GM19397 (cell line): ENCODE measurements around the gene AJAP1.

ENCODE experiments used
- ATAC-seq: cut with Tn5 transposase; IDR thresholded peaks from one replicate; pipeline ENCODE4 v1.9.1; 2021; ENCODE audit warnings: mild to moderate bottlenecking, moderate library complexity; ENCODE audit not compliant: unreplicated experiment

Gene AJAP1

DNA sequence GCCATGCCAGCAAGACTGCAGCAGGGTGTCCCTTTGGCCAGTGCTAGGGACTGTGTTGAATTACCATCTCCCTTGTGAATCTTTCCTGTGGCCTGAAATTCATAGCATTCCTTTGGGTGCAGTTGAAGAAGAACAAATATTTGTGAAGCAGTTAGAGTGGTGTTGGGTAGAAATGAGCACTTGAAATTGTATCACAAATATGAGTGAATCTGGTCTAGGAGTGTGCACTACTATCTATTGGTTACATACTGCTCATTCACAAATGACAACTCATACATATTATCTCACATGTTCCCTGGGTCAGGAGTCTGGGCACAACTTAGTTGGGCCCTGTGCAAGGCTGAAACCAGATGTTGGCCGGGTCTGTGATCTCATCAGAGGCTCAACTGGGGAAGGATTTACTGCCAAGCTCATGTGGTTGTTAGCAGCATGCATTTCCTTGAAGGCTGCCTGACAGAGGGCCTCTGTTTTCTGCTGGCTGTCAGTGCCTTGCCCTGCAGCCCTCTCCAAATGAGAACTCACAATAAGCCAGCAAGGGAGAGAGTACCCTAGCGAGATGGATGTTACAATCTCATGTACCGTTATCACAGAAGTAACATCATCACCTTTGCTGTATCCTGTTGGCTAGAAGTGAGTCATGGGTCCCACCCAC, 23.8 kb downstream of the AJAP1 start:
- ATAC-seq: no peak

DNA sequence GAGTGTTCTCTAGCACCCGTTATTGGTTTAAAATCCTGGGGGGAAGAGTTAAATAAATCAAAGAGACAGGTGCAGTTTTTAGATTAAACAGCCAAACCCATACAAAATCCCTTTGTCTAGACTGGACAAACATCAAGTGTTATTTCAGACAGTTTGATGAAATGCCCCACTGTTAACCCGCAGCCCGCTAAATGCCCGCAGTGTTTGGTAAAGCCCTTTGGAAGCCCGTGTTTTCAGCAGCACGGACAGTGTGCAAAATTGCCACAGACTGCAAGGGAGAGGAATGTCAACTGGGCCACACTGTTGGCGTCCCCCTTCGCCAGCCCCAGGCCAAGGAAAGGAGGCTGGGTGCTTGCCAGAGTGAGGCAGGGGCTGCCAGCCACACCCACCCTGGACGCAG, 26.6 kb downstream of the AJAP1 start:
- ATAC-seq: no peak

DNA sequence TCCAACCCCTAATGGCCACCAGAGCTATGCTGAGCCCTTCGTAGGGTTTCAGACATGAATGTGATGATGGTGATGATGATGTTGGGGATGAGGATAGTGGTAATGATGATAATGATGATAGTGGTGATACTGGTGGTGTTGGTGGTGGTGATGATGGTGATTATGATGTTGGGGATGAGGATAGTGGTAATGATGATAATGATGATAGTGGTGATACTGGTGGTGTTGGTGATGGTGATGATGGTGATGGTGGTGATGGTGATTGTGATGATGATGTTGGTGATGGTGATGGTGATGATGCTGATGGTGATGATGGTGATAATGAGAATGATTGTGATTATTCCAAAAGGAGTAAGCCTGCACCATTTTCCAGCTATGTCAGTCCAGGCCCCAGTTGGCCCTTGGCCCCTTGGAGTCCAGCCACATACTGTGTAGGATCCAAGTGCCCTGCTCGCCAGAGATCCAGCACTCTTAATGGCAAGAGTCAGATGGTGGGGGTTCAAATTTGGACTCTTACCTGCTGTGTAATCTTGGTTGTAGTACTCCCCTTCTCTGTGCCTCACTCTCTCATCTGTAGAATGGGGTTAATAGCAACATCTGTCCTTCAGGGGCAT, 28.3 kb downstream of the AJAP1 start:
- ATAC-seq: no peak

DNA sequence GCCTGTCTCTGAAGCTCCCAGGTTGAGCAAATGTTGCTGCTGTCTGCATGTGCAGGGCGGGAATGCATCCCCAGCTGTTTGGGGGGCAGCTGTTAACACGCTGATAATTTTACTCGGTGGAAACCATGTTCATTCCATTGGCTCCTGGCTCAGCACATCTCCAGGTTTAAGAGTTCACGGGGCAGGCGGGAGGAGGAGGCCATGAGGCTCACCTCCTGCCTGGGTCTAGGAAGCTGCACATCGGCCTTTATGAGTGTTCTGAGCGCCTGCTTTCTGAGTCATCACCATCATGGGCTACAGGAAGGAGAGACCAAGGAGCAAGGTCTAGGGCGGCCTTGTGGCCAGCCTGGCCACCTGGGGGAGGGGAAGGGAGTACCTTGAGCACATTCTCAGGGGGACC, 29.7 kb downstream of the AJAP1 start:
- no peak for ATAC-seq

DNA sequence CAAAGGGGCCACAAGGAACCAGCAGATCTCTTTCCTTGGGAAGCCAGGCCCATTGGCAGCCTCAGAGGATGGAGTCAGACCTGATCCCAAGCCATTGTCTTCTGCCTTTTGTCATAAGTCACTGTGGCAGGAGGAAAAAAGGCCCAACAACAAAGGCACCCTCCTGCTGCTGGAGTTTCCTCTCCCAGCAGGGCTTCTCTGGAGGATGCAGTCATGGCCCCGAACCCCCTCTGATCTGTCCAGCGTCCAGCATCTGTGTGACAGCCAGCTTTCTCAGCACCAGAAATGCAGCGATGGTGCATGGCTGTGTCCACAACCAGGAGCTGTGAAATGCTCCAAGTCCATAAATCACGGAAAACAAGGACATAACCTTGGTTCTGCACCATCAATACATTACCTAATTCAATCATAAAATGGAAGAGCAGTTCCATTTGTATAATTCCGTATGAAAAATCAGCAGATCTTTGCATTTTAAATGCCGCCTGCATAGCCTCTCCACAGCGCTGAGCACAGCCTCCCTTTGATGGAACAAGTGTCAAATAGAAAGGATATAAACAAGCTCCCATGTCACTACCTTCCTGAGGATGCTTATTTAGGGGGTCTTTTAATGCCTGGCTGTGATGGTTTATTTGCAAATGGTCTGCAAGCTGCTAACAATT, 30.6 kb downstream of the AJAP1 start:
- ATAC-seq: no peak

DNA sequence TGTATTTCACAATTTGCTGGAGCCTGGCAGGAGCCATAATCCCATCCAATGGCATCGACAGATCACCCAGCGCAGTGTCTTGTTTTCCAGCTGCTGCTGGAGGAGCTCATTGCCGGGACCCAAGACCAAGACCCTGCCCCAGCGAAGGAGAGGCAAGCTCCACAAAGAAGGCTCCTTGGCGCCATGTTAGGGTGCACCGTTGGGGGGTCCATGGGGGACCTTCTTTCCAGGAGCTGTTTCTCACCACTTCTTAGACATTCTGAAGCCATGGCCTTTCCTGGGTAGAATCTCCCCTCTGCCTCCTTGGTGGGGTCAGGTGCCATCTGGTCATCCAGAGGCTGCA, 31.1 kb downstream of the AJAP1 start:
- no peak for ATAC-seq

DNA sequence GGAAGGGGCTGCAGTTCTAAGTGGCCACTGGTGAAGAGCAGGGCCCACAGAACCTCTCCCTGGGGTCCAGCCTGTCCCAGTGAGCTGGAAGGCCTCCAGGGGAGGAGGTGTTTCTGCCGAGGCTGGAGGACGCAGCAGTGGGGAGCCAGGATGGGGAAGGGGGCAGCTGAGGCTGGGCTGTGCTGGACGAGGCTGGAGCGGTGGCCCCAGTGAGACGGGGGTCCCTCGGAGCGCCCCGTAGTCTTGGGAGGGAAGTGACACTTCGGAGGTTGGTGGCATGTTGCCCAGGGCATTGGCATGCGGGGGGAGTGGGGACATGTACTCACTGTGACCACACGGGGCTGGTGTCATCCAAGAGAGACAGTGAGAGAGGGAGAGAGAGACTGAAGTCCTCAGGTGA, 33.5 kb downstream of the AJAP1 start:
- ATAC-seq: no peak

DNA sequence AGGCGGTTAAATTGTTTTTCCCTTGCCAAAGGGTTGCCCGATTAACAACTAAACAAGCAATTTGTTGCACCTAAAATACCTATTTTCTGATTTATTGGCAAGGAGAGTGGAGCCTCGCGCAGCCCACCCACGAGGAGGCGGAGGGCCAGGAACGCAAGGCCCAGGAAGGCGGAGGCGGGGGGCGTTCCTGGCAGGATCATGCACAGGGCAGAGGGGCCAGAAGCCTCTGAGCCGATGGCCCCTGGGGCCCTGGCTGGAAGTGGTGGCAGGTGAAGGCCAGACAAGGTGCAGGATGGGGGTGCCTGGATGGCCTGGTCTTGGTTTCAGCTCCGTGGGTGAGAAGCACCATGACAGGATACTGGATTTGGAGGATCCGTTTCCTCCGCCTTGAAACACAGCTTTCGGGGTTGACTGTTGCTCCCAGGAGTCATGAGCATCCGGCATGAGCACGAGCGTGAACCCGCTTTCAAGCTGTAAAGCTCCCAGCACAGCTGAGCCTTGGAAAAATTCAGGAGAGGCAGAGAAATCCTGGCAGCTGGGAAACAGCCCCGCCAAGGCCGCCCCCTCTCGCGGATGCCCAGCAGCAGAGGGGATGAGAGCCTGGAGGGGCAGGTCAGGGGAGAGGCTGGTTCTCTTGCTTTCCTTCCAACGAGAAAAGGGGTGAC, 35.0 kb downstream of the AJAP1 start:
- ATAC-seq: no peak

DNA sequence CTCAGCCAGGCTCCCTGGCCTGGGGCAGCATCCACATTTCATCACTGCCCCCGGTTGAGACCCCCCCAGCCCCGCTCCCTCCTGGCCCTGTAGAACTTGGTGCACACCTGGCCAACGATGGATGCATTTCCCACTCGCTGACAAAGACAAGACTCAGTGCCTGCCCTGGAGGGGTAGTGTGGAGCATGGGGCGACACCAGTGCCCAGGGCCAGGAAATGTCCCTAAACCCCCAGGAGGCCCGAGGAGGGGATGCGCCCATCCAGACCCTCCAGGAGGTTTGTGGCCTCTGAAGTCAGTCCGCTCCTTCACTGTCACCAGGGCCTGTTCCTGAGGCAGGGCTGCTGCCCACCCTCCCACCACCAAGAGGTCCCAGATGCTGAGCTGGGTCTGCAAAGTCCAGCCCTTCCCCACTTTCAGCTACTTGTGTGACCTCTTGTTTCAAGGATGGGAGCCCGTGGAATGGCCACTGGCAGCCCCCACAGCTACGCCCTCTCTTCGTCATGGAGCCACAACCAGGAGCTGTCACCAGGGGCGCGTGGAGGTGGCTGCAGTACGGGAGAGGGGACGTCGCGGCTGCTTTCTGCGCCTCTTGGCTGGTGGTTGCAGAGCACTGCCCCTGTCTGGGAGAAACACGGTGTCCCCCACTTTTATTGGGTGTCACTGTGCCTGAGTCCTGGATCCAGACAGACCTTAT, 35.7 kb downstream of the AJAP1 start:
- ATAC-seq: no peak

DNA sequence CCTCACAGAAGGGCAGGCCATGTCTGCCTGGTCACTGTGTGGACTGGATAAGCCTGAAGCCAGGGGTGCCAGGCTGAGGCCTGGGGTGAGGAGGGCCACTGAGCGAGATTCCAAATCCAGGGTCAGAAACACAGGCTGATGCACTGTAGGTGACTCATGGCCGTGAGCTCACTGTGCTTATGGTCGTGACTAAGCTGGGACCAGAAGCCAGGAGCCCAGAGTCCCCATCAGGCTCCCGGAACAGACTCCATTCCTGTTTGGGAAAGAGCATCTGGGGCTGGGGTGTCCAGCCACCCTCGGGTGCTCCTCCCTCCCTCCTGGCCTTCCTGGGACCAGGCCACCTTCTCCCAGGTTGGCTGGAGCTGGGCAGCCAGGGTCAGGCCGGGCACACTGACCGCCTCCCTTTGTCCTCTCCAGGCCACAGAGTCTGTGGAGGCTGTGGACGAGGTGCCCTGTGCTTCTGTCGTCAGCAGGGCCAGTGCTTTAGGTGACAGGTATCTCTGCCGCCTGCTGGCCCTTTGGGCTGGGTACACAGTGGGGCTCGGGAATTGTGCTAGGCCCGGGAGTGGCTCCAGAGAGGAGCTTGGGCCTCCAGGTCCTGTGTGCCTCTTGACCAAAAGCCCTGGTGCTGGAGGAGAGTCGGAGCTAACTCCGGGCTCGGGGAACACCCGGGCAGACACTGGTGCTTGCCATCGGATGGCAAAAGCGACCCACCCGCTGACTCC, 36.7 kb downstream of the AJAP1 start:
- no peak for ATAC-seq

DNA sequence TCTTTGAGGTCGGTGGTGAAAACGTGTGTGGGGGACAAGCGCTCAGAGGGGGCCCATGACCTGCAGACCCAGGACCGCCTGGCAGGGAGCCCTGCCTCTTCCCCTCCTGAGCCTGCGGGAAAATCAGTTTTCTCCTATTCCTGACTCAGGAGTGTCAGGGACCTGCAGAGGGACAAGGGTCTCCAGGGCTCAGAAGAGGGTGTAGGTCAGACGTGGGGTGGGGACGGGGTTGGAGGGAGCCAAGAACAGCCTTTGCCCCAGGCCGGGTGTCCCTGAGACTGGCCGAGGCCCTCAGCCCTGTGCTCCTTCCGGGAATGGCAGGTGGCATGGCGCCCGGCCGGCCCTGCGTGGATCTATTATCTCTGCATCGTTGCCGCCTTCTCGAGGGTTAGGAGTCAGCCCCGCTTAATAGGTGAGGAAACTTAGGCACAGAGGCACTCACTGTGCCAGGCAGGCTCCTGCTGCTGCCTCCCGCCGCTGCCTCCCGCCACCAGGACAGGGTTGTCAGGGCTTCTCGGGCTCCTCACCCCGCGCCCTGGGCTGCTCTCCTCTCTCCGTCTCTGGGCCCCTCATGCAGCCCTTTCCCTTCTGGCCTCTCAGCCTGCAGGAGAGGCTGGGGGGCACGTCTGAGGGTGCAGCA, 37.5 kb downstream of the AJAP1 start:
- no peak for ATAC-seq

DNA sequence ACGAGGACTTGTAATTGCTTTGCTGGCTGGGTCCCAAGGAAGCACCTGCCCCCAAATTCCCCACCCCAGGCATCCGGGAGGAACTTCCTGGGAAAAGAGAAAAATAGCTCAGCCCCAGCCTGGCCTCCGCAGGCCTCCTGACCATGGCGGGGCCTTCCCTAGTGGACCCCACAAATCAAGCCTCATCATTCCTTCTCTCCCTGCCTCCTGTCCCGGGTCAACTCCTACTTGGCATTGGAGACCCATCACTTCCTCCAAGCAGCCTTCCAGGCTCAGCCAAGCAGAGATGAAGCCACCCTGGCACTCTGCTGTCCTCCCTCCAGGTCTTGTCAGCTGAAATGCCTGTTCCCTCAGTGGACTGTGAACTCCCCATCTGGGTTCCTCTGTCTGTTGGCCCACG, 38.0 kb downstream of the AJAP1 start:
- ATAC-seq: no peak

DNA sequence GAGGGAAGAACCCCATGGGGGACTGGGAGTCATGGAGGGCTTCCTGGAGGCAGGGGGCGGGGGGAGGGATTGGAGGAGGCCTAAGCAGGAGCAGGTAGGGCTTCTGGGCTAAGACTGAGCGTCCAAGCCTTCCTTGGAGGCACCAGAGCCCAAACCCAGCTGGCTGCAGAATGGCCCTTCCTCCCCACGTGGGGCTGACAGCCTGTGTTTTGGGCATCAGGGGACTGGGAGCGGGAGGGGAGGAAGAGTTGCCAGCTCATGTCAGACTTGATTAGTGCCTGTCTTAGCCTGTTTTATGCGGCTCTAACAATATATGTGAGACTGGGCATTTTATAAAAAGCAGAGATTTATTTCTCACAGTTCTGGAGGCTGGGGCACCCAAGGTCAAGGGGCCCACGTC, 38.9 kb downstream of the AJAP1 start:
- ATAC-seq: no peak

DNA sequence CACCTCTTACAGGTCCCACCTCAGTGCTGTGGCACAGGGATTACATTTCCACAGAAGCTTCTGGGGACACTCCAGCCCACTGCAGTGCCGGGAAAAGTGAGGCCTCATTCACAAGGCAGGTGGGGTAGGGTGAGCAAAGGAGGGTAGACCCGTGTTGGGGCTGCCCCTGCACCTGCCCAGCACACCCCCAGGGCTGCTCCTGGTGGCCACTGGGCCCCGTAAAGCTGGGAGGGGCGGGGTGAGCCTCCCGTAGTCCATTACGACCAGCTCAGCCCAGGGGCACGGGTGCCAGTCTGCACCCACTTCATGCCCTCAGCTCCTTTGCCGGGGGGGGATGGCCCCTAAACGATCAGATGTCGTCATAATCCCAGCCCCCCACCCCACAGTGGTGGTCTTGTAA, 39.5 kb downstream of the AJAP1 start:
- ATAC-seq: no peak

DNA sequence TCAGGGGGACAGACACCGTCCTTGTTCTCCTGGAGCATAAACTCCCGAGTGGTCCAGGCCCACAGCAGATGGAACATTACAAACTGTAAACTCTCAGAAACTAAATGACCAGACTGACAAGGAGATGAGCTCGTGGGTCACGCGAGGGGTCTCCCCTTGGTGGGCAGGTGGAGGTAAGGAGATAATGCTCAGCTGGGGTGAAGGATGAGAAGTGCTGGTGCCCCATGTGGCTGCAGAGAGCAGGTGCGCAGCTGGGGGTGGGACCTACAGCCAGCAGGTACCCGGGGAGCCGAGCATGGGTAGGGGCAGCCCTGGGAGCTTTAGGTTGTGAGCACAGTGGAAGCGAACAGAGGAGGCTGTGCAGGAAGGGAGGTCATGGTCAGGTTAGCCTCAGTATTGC, 40.1 kb downstream of the AJAP1 start:
- ATAC-seq: no peak

DNA sequence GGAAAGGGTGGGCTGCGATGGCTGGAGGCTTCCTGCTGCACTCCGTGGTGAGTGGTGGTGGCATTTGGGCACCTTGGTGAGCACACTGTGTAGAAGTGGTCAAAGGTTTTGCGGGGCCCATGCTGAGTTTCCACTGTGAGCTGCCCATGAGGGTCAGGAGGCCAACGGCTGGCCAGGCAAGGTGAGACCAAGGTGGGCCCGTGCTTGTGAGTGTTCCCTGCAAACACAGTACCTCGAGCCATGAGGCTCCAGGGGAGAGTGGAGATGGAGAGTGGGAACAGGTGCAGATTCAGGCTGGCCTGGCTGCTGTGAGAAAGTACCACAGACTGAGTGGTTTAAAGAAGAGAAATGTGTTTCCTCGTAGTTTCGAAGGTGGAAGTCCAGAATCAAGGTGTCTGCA, 40.8 kb downstream of the AJAP1 start:
- no peak for ATAC-seq

DNA sequence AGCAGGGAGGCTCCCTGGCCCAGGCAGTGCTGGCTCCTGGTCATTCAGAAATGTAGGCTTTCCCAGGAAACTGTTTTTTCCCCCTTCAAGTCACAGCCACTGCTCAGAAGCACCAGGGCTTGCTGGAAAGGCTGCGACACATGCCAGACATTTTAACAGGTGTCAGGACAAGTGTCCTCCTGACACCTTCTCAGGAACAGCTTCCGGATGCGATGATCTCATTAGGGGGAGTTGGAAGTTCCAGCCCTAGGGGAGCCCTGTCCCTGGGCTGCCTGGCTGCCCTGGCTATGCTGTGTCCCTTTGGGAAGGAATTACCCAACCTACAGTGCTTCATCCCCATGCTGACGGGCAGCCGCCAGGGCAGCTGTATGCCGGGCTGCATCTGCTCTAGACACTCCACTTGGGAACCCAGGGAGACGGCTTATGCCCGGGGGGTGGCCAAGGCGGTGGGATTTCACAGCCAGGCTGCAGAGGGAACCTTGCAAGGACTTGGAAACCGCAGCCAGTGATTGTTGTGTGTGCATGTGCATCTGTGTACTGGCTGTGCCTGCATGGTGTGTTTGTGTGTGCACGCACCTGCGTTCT, 41.8 kb downstream of the AJAP1 start:
- ATAC-seq: no peak

DNA sequence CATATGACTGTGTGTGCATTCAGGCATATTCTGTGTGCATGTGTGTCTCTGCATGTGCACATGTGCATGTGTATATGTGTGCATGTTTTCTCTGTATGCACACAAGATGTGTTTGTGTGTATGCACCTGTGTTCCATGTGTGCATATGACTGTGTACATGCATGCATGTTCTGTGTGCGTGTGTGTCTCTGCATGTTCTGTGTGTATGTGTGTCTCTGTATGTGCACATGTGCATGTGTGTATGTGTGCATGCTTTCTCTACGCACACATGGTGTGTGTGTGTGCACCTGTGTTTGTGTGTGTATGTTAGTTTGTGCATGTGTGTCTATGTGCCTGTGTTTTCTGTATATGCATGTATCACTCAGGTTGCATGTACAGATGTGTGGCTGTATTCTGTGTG, 42.3 kb downstream of the AJAP1 start:
- ATAC-seq: no peak

DNA sequence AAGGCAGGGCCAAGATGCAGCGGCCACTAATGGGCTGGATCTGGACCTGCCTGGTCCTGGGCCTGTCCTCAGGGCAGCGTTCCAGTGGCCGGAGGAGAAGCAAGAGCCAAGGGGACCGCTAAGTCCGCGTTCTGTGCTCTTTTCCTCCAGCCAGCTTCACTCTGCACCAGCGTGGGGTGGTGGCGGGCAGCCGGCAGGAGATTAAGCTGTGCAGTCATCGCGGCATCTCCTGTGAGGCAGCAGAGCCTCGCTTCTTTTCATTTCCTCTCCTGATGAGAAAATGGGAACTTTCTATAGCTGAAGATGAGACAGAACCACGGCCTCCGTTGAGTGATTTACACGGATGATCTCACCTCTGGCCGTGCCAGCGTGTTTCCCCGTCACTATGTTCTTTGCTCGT, 43.4 kb downstream of the AJAP1 start:
- ATAC-seq: no peak

DNA sequence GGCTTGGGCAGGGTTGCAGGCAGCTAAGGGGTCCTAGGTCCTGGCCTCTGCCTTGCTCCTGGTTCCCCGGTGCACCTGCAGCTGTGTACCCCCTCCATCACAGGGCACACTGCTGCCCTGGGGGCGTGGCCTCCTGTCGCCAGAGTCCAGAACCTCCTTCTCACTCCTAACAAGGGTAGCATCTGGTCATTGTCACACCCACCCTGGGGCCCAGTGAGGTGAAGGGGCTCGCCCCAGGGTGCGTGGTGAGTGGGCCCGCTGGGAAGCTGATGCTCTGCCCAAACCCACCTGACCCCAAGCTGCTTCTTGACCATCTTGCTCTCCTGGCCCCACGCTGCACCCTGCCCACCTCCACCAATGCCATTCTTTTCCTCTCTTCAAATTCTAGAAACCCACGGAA, 44.5 kb downstream of the AJAP1 start:
- no peak for ATAC-seq
